Fibroblast of the conjunctiva (primary cell): Measurements from ENCODE around the gene LMX1B.
"Not testable (repeated sequence)": the region's sequence is repeated elsewhere in the genome, so short reads cannot be mapped to it uniquely, and the experiment has no call there.

Source experiments
- DNase-seq: peaks from one replicate; pipeline ENCODE4 v3.0.0-alpha.2; 2010; ENCODE audit warnings: low read depth

Gene LMX1B

GRCh38 chr9:126696401-126697145, 82.8 kb downstream of the LMX1B start:
- no peak for DNase-seq

GRCh38 chr9:126697330-126697729, 83.6 kb downstream of the LMX1B start:
- DNase-seq: no peak

- no peak for DNase-seq
Measured at GRCh38 chr9:126698251-126698650, 84.5 kb downstream of the LMX1B start.

GRCh38 chr9:126698756-126699155, 85.0 kb downstream of the LMX1B start:
- DNase-seq: no peak

- no peak for DNase-seq
Measured at GRCh38 chr9:126699401-126699881, 85.7 kb downstream of the LMX1B start.

GRCh38 chr9:126700296-126700695, 86.6 kb downstream of the LMX1B start:
- DNase-seq: no peak

GRCh38 chr9:126700903-126701812, 87.4 kb downstream of the LMX1B start:
- no peak for DNase-seq

- no peak for DNase-seq
Measured at GRCh38 chr9:126701813-126702140, 88.0 kb downstream of the LMX1B start.

GRCh38 chr9:126702151-126703001, 88.6 kb downstream of the LMX1B start:
- DNase-seq: no peak

GRCh38 chr9:126703002-126703865, 89.5 kb downstream of the LMX1B start:
- no peak for DNase-seq

GRCh38 chr9:126703866-126704156, 90.1 kb downstream of the LMX1B start:
- no peak for DNase-seq

- no peak for DNase-seq
Measured at GRCh38 chr9:126704157-126704891, 90.6 kb downstream of the LMX1B start.

- peak; percentile 28 for DNase-seq
Measured at GRCh38 chr9:126704892-126705766, 91.4 kb downstream of the LMX1B start.

- no peak for DNase-seq
Measured at GRCh38 chr9:126705767-126706697, 92.3 kb downstream of the LMX1B start.

GRCh38 chr9:126706698-126707053, 92.9 kb downstream of the LMX1B start:
- DNase-seq: no peak

GRCh38 chr9:126707083-126707482, 93.4 kb downstream of the LMX1B start:
- no peak for DNase-seq

- DNase-seq: not testable (repeated sequence)
Measured at GRCh38 chr9:126707712-126708111, 94.0 kb downstream of the LMX1B start.

- no peak for DNase-seq
Measured at GRCh38 chr9:126708178-126708577, 94.5 kb downstream of the LMX1B start.

GRCh38 chr9:126709241-126709640, 95.5 kb downstream of the LMX1B start:
- DNase-seq: no peak
